ENCODE results near the gene NUP98.
"Not testable (repeated sequence)": the region's sequence is repeated elsewhere in the genome, so short reads cannot be mapped to it uniquely, and the experiment has no call there.

The NUP98 gene

GRCh38 chr11:3827434-3828186 lies 30.3 kb upstream of the NUP98 start:
- H3K27ac ChIP-seq: no peak overlapping the region
- DNase-seq (ENCODE audit: low read depth, low spot score): no peak

DNA sequence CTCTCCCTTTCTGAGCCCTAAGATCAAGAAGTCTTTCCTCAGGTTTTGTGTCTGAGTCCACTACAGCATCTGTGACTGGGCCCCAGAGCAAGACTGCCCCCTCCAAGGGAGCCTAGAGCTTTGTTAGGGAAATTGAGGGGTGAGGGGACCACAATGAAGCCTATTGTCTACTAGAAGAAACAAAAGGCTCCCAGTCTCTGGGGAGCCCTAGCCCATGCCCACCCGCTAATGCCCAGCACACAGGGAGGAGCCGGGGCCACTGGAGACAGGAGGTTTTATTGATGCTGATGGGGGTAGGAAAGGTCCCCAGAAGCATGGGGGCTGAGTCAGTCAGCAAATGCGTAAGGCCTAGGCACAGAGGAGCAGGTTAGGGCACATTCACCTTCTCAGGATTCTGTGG lies 29.4 kb upstream of the NUP98 start:
- DNase-seq (ENCODE audit: low read depth, low spot score): no peak
- no peak overlapping the region for H3K27ac ChIP-seq

DNA sequence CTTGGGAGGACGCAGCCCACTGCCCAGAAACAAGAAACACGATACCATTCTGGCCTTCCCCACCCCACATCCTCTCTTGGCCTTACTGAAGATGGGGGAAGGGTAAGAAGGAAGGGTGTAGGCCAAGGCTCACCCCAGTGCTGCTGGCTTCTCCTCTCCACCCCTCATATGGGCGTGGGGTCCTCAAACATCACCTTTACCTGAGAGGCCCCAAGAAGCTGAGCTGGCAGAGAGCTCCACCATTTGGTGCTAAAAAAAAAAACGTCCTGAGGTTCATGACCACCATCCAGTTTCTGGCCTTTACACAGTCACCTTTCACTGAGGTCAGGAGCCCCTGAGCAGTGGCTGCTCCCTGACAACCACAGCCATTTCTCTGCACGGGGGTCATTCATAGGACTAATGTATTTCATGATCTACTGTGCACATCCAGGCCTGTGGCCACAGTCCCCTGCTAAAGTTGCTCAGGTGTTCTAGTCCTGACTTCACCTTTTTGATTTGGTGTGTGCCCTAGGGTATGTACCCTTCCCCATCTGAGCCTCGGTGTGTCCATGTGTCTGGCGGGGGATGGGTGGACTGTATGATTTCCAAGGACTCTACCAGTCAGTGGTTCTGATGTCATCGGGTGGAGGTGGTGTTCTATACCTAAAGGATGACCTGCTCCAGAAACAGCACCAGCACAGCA lies 28.3 kb upstream of the NUP98 start:
- DNase-seq (ENCODE audit: low read depth, low spot score): no peak
- H3K27ac ChIP-seq: no peak overlapping the region

DNA sequence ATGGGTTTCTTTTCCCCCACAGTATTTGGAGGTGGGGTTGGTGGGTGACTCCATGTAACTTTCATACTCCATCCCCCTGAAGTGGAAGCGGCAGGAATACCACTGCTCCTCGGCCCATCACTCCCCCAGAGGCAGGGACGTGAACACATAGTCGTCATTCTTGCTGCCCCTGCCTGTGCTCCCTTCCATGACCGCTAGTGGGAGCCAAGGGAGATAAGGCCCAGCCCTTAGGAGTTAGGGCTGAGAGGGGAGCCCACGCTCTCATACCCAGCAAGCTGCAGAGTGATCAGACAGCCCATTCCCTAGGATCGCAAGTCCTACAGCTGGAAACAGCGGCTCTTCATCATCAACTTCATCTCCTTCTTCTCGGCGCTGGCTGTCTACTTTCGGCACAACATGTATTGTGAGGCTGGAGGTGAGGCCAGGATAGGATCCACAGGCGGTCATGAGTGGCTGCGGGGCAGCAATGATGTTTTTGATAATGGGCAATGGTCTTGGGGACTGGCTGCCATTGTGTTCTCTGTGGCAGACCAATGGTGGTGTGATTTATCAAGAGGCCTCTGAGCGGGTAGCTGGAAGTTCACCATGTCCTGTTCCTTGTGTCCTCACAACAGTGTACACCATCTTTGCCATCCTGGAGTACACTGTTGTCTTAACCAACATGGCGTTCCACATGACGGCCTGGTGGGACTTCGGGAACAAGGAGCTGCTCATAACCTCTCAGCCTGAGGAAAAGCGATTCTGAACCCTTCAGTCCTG lies 27.5 kb upstream of the NUP98 start:
- no peak for DNase-seq (ENCODE audit: low read depth, low spot score)
- no peak overlapping the region for H3K27ac ChIP-seq

GRCh38 chr11:3823762-3824506 lies 26.6 kb upstream of the NUP98 start:
- no peak overlapping the region for H3K27ac ChIP-seq
- DNase-seq (ENCODE audit: low read depth, low spot score): no peak

- DNase-seq (ENCODE audit: low read depth, low spot score): no peak
- no peak overlapping the region for H3K27ac ChIP-seq
These were observed 25.9 kb upstream of the NUP98 start for GRCh38 chr11:3823303-3823702.

DNA sequence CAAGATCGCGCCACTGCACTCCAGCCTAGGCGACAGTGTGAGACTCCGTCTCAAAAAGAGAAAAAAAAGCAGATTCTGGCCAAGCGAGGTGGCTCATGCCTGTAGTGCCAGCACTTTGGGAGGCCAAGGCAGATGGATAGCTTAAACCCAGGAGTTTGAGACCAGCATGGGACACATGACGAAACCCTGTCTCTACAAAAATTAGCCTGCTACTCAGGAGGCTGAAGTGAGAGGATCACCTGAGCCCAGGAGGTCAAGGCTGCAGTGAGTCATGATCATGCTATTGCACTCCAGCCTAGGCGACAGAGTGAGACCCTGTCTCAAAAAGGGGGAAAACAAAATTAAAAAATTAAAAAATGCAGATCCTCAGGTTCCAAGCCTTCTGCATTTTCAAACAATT lies 25.0 kb upstream of the NUP98 start:
- H3K27ac ChIP-seq: no peak overlapping the region
- no peak for DNase-seq (ENCODE audit: low read depth, low spot score)

DNA sequence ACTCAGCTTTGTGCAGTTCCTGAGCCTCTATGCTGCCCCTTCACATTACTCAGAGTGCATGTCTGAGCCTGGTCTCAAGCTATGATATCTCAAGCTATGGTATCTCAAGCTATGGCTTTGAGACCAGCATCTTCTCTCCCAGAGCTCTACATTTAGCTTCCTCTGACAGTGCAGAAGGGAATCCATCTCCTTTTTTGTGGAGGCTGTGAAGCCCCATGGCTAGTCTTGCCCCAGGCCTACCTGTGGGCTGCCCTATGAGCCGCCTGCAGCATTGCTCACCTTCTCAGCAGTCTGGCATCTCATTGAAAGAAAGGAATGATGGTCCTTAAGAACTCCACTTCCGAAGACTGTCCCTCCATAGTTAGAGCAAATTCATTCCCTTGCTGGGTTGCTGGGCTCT lies 23.6 kb upstream of the NUP98 start:
- no peak for DNase-seq (ENCODE audit: low read depth, low spot score)
- no peak overlapping the region for H3K27ac ChIP-seq

GRCh38 chr11:3817181-3817800 lies 19.9 kb upstream of the NUP98 start:
- DNase-seq (ENCODE audit: low read depth, low spot score): no peak
- no peak overlapping the region for H3K27ac ChIP-seq

DNA sequence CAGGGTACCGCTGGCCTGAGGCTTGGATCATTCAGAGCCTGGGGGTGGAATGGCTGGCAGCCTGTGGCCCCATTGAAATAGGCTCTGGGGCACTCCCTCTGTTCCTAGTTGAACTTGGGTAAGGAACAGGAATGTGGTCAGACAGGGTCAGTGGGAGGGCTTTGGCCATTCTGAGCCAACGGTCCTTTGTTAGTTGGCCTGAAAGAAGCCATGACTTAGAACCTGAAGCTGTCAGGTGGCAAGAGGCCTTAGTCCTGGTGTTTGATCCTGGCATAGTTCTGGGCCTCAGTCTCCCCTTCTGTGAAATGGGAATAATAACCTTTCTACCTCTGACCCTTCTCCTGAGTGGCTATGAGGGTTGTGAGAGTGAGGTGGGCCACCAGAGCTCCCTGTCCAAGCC lies 19.3 kb upstream of the NUP98 start:
- no peak overlapping the region for H3K27ac ChIP-seq
- no peak for DNase-seq (ENCODE audit: low read depth, low spot score)

GRCh38 chr11:3815845-3816244 lies 18.5 kb upstream of the NUP98 start:
- no peak for DNase-seq (ENCODE audit: low read depth, low spot score)
- H3K27ac ChIP-seq: no peak overlapping the region

DNA sequence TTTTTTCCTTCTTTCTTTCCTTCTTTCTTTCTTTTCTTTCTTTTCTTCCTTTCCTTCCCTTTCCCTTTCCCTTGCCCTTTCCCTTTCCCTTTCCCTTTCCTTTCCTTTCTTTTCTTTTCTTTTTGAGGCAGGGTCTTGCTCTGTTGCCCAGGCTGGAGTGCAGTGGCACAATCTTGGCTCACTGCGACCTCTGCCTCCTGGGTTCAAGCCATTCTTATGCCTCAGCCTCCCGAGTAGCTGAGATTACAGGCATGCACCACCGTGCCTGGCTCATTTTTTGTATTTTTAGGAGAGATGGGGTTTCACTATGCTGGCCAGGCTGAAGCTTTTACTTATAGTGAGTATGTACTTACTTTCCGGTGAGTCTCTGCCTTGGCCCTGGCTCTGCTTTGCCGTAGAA lies 17.5 kb upstream of the NUP98 start:
- not testable (repeated sequence) for H3K27ac ChIP-seq

GRCh38 chr11:3810951-3811350 lies 13.6 kb upstream of the NUP98 start:
- no peak for DNase-seq (ENCODE audit: low read depth, low spot score)

More for the DNA sequence above, 17.5 kb upstream of the NUP98 start:
- DNase-seq (ENCODE audit: low read depth, low spot score): not testable (repeated sequence)

DNA sequence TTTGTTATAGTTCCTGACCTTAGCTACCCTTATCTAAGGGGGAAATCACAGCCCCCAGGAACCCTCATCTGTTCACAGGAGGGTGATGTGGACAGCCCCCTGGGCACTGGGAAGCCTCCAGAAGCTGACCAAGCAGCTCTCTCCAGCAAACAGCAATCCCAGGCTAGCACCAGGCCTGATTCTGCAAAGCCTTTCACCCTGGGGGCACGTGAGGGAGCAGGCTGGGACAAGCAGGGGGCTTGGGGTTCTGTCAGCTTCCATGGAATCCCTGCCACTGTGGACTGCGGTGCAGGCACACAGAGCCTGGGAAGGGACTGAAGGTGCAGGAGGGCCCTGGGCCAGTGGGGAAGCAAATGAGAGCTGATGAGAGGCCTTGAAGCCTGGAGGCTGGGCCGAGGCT lies 13.1 kb upstream of the NUP98 start:
- H3K27ac ChIP-seq: no peak overlapping the region
- no peak for DNase-seq (ENCODE audit: low read depth, low spot score)

More at GRCh38 chr11:3810951-3811350, 13.6 kb upstream of the NUP98 start:
- no peak overlapping the region for H3K27ac ChIP-seq

DNA sequence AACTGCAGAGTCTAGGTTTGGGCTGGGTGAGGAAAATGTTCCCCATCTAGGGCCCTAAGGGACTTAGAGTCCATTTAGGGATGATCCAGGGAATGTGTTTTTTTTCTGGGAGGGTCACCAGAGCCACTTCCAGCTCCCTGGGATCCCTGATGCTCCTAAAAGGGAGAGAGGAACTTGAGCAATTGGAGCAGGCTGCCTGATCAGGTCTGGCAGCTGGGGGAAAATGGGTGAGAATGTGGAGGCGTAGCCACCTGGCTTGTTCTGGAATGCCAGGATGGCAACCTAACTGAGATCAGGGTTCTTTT lies 12.2 kb upstream of the NUP98 start:
- H3K27ac ChIP-seq: no peak overlapping the region

DNA sequence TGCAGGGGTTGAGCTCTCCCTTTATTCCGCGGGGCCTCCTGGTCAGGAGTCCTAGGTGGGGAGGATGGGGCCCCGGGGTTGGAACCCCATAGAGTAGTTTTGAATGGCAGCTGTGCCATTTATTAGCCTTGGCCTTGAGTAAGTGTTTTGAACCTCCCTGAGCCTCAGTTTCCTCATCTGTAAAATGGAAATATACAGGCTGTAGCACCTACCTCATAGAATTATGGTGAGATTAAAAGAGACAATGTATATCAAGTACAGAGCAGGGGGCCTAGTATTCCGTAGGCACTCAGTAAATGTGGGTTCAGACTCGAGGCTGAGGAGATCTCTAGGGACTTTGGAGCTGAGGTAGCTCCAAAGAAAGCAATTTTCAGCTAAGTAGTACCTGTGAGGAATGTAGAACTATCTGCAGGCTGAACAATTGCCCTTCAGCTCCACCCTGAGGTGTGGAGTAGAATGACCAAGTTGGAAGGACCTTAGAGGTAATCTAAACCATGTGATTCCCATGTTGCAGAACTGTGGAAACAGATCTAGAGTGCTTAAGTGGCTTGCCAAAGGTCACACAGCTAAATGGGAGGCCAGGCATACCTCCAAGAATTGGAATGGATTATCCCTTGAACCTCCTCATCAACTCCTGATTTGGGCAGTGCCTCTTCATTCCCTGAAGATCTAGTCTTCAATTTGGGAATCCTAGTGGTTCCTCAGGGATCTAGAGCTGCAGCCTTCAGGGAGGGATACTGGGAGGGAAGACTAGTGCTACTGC lies 11.7 kb upstream of the NUP98 start:
- H3K27ac ChIP-seq: peak overlapping the region; percentile 64
- DNase-seq (ENCODE audit: low read depth, low spot score): peak; percentile 24

More for the DNA sequence above, 12.2 kb upstream of the NUP98 start:
- DNase-seq (ENCODE audit: low read depth, low spot score): no peak

GRCh38 chr11:3807909-3808860 lies 10.8 kb upstream of the NUP98 start, which contains the start of gene PGAP2:
PGAP2 (plus strand) TSS chr11:3808560; CDS start chr11:3811260, 2,700 bp downstream.
- peak; percentile 16 for DNase-seq (ENCODE audit: low read depth, low spot score)
- peak within 1 kb of the TSS; percentile 64 for H3K27ac ChIP-seq

Measured in epithelial cell of prostate (primary cell).